IPS DF 4.7 (cell line): Measurements from ENCODE around the gene SLC4A1AP.

Experiments
- DNase-seq: peaks from one replicate; pipeline ENCODE4 v3.0.0-alpha.2; 2013; ENCODE audit warnings: low spot score; ENCODE audit errors: extremely low read depth

Gene SLC4A1AP

DNA sequence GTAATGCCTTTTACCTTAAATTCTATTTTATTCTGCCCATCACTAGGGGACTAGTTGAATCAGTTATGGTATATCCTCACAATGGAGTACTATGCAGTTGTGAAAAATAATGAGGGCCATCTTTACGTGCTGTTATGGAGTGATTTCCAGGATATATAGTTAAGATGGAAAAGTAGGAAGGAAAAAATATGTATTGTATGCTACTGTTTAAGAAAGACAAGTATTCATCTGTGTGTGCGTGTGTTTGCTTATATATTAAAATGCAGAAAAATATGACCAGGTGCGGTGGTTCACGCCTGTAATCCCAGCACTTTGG lies 75.3 kb downstream of the SLC4A1AP start:
- no peak for DNase-seq

DNA sequence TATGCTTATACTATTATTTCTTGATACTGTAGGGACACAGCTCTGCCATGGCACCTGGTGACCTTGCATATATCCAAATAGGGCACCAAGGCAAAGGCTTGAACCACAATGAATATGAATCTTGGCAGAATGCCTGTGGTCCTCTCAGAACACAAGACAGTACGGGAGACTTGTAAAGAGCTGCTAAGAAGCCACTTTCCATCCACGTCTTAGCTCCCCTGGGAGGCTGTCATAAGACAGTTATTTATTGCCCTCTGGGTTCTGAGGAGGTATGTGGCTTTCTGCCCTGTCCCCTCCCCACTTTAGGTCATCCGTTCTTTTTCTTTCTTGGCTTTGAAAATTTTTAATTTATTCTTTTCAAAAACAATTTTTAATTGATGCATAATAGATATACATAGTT lies 78.0 kb downstream of the SLC4A1AP start:
- no peak for DNase-seq

DNA sequence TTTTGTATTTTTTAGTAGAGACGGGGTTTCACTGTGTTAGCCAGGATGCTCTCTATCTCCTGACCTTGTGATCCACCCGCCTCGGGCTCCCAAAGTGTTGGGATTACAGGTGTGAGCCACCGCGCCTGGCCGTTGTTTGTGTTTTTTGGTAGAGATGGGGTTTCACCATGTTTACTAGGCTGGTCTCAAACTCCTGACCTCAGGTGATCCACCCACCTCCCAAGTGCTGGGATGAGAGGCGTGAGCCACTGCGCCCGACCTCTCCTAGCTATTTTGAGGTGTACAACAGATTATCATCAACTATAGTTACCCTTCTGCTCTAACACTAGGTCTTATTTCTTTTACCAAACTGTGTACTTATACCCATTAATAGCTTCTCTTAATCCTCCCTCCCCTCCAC lies 78.9 kb downstream of the SLC4A1AP start:
- no peak for DNase-seq
